HEK293 (cell line): ENCODE data around the gene ZSCAN20.

Experiments used
- CTCF ChIA-PET: fragments of 350-600 bp; formaldehyde crosslinking; extraction: SDS; loops from one replicate; lab custom pipeline; 2021; ENCODE audit warnings: antibody characterized with exemption; lab: Yijun Ruan, JAX
- POLR2A ChIA-PET: fragments of 300-600 bp; formaldehyde crosslinking; extraction: SDS; loops from one replicate; lab custom pipeline; 2020; ENCODE audit warnings: antibody characterized with exemption, inconsistent platforms; lab: Yijun Ruan, JAX
- H3K27ac ChIP-seq: fragments of 200-500 bp; sonication (Bioruptor generic); 2 replicates; pipeline ENCODE4 v1.5.1; 2014; ENCODE audit warnings: low read depth, low read length, control low read depth, inconsistent platforms; ENCODE audit errors: extremely low read depth
- H3K36me3 ChIP-seq, 2 experiments: fragments of 200-500 bp in 1 of 2; sonication (Bioruptor generic) in 1 of 2; 1 replicate in 1 of 2; 2 replicates in 1 of 2; pipeline ENCODE4 v1.5.1; 2014 to 2017; ENCODE audit warnings: inconsistent platforms in 2 of 2, low read length in 2 of 2; ENCODE audit not compliant: control insufficient read depth in 2 of 2, insufficient read depth in 1 of 2
- H3K4me1 ChIP-seq: fragments of 200-500 bp; sonication (Bioruptor generic); 2 replicates; pipeline ENCODE4 v1.5.1; 2014; ENCODE audit warnings: mild to moderate bottlenecking, low read length, inconsistent platforms; ENCODE audit not compliant: control insufficient read depth, insufficient read depth
- H3K4me3 ChIP-seq: 2 replicates; pipeline ENCODE4 v1.5.1; 2011; ENCODE audit warnings: low read depth, mild to moderate bottlenecking, control low read depth, low read length, moderate library complexity
- H3K9me3 ChIP-seq: fragments of 200-500 bp; sonication (Bioruptor generic); 2 replicates; pipeline ENCODE4 v1.5.1; 2014; ENCODE audit warnings: low read depth, low read length, inconsistent platforms; ENCODE audit not compliant: control insufficient read depth, insufficient read depth
- SALL2 ChIP-seq: fragments of 450-650 bp; formaldehyde crosslinking; IDR thresholded peaks from 2 replicates; pipeline ENCODE4 v1.5.0; 2017; ENCODE audit warnings: missing biosample characterization, mild to moderate bottlenecking, missing genetic modification characterization, borderline replicate concordance
- SCRT2 ChIP-seq: fragments of 450-650 bp; formaldehyde crosslinking; IDR thresholded peaks from 2 replicates; pipeline ENCODE4 v1.5.1; 2016; ENCODE audit warnings: missing biosample characterization, missing genetic modification characterization
- SP3 ChIP-seq: fragments of 450-650 bp; formaldehyde crosslinking; IDR thresholded peaks from 2 replicates; pipeline ENCODE4 v1.5.1; 2016; ENCODE audit warnings: missing biosample characterization, missing genetic modification characterization
- SP7 ChIP-seq: fragments of 450-650 bp; formaldehyde crosslinking; IDR thresholded peaks from 2 replicates; pipeline ENCODE4 v1.5.1; 2016; ENCODE audit warnings: missing biosample characterization, missing genetic modification characterization
- TRIM28 ChIP-seq: IDR thresholded peaks from 2 replicates; pipeline ENCODE4 v1.6.1; 2011; ENCODE audit warnings: low read length, control low read depth, borderline replicate concordance
- ZBTB1 ChIP-seq: fragments of 450-650 bp; formaldehyde crosslinking; IDR thresholded peaks from 2 replicates; pipeline ENCODE4 v1.5.1; 2016; ENCODE audit warnings: missing biosample characterization, missing genetic modification characterization
- ZIC2 ChIP-seq: fragments of 450-650 bp; formaldehyde crosslinking; IDR thresholded peaks from 2 replicates; pipeline ENCODE4 v1.5.1; 2016; ENCODE audit warnings: missing biosample characterization, missing genetic modification characterization
- ZNF146 ChIP-seq: fragments of 450-650 bp; formaldehyde crosslinking; IDR thresholded peaks from 2 replicates; pipeline ENCODE4 v1.5.1; 2016; ENCODE audit warnings: missing biosample characterization, missing genetic modification characterization
- ZNF169 ChIP-seq: fragments of 450-650 bp; formaldehyde crosslinking; IDR thresholded peaks from 2 replicates; pipeline ENCODE4 v1.5.1; 2016; ENCODE audit warnings: missing biosample characterization, missing genetic modification characterization
- ZNF239 ChIP-seq: fragments of 450-650 bp; formaldehyde crosslinking; IDR thresholded peaks from 2 replicates; pipeline ENCODE4 v1.5.1; 2016; ENCODE audit warnings: missing biosample characterization, missing genetic modification characterization
- ZNF324 ChIP-seq: fragments of 450-650 bp; formaldehyde crosslinking; IDR thresholded peaks from 2 replicates; pipeline ENCODE4 v1.5.1; 2016; ENCODE audit warnings: missing biosample characterization, missing genetic modification characterization
- ZNF366 ChIP-seq: fragments of 450-650 bp; formaldehyde crosslinking; conservative IDR thresholded peaks from 2 replicates; pipeline ENCODE4 v1.5.1; 2016; ENCODE audit warnings: missing biosample characterization, missing genetic modification characterization
- ZNF529 ChIP-seq: fragments of 450-650 bp; formaldehyde crosslinking; IDR thresholded peaks from 2 replicates; pipeline ENCODE4 v1.5.1; 2017; ENCODE audit warnings: missing genetic modification characterization, missing biosample characterization; ENCODE audit not compliant: insufficient replicate concordance
- ZNF629 ChIP-seq: fragments of 450-650 bp; formaldehyde crosslinking; IDR thresholded peaks from 2 replicates; pipeline ENCODE4 v1.5.1; 2017; ENCODE audit warnings: missing biosample characterization, missing genetic modification characterization
- ZNF660 ChIP-seq: fragments of 450-650 bp; IDR thresholded peaks from 2 replicates; pipeline ENCODE4 v1.5.1; 2018; ENCODE audit warnings: missing biosample characterization, mild to moderate bottlenecking, missing genetic modification characterization
- ZNF664 ChIP-seq: fragments of 450-650 bp; formaldehyde crosslinking; IDR thresholded peaks from 2 replicates; pipeline ENCODE4 v1.5.1; 2016; ENCODE audit warnings: missing biosample characterization, missing genetic modification characterization
- ZNF791 ChIP-seq: fragments of 450-650 bp; formaldehyde crosslinking; IDR thresholded peaks from 2 replicates; pipeline ENCODE4 v1.5.1; 2016; ENCODE audit warnings: missing biosample characterization, missing genetic modification characterization
- TF ChIP-seq, protein P1 (sequence below): fragments of 450-650 bp; formaldehyde crosslinking; optimal IDR thresholded peaks from 2 replicates; pipeline ENCODE3; 2016; ENCODE audit warnings: missing biosample characterization, mild to moderate bottlenecking, missing genetic modification characterization
- TF ChIP-seq, protein P2 (sequence below): fragments of 450-650 bp; formaldehyde crosslinking; IDR thresholded peaks from 2 replicates; pipeline ENCODE4 v1.5.1; 2016; ENCODE audit warnings: missing biosample characterization, missing genetic modification characterization
- TF ChIP-seq, protein P3 (sequence below): fragments of 450-650 bp; formaldehyde crosslinking; IDR thresholded peaks from 2 replicates; pipeline ENCODE4 v1.5.1; 2016; ENCODE audit warnings: missing biosample characterization, missing genetic modification characterization
- TF ChIP-seq, protein P4 (sequence below): fragments of 450-650 bp; formaldehyde crosslinking; IDR thresholded peaks from 2 replicates; pipeline ENCODE4 v1.5.1; 2017; ENCODE audit warnings: missing biosample characterization, missing genetic modification characterization
- TF ChIP-seq, protein P5 (sequence below): fragments of 450-650 bp; formaldehyde crosslinking; IDR thresholded peaks from 2 replicates; pipeline ENCODE4 v1.5.1; 2017; ENCODE audit warnings: missing biosample characterization, missing genetic modification characterization

The ZSCAN20 gene

DNA sequence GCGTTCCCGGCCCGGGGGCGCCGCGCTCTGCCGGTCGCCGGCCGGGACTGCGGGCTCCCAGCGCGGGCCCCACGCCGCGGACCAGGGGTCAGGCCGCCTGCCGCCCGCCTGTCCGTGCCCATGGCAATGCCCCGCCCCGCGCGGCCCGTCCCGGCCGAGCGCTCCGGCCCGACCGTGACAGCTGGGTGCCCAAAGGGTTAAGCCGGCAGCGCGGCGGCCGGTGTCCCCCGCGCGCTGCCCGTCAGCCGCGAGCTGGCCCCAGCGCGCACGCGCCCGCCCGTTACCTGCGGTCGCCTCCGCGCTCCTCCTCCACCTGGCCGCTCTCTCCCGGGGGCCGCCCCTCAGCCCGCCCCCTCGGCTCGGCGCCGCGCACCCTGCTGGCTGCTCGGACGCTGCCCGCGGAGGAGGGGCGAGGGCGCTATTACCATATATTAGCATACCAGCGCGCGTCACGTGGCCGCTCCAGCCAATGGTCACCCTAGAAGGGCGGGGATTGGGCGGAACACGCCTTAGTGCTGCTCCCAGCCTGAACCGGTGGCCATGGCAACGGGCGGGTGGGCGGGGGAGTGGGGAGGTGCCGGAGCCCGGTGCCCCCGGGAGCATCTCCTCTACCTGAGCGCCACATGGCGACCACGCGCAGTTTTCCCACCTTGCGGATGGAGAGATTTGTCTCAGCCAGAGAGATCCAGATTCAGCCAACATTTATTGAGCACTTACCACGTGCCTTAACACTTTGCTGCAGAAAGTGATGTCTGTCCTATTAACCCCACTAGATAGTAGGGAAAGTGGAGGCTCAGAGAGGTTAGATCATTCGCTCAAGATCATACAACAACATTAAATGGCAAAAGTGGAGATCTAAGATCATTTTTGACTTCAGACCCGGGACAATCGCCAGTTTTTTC is 41.5 kb upstream of the ZSCAN20 start, which contains the start of gene PHC2 (continued):
- TF ChIP-seq ZNF664 (tag by site-specific recombination) (peak; percentile 96), ZNF239 (no peak)

DNA sequence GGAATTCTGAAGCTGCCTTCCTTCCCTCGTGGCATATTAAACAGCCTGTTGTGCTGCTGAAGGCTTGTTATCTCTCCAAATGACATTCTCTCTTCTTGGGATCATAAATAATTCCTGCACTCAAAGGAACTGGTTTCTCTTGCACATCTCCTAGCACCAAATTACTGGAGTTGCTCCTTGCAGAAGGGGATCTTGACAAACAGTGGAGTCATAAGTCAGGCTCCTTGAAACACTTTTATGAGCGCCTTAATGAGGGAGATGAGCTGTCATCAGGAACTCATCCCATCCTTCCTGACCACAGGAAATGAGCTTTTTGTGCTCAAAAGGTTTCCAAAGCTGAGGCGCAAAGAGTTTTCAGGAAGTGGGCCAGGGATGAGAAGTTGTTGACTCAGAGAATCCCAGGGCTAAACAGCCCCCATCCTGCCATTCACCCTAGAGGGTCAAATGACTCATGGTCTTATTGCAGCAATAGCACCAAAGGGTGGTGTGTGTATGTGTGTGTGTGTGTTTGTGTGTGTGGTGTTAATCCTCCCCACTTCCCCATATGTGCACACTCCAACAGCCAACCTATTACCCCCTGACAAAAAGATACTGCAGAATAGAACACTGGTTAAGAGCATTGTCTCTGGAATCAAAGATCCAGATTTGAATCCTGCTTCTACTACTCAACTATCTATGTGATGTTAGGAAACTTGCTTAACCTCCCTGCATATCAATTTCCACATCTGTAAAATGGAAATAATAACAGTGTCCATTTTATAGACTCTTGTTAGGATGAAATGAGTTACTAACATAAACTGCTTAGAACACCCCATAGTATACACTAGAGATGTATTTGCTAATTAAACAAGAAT is 38.7 kb upstream of the ZSCAN20 start:
- Histone ChIP-seq H3K9me3 (no peaks in the 10 kb centered on the region), H3K27ac (no peak overlapping the region), H3K4me1 (peaks cover 12% of the 10 kb centered on the region), H3K4me3 (no peak overlapping the region), H3K36me3 (no peaks in the 10 kb centered on the region)
- ChIA-PET CTCF (interaction anchor here (0.7 to 2.0 kb wide), 5 partner anchors 22 to 542 kb away, joined by 3 to 7 read pairs (median 3); no protein-coding TSS in a partner anchor), POLR2A (interaction anchor here (1.1 kb wide), 1 partner anchor 1426 kb away, joined by 3 read pairs; the partner anchor contains the start of gene SMIM12)
- TF ChIP-seq ZBTB1 (tag by site-specific recombination): no peak
- no peak for TF ChIP-seq ZNF529 (tag by site-specific recombination)
- peak; percentile 64 for TF ChIP-seq ZNF366 (tag by site-specific recombination)
- TF ChIP-seq, protein P1, sequence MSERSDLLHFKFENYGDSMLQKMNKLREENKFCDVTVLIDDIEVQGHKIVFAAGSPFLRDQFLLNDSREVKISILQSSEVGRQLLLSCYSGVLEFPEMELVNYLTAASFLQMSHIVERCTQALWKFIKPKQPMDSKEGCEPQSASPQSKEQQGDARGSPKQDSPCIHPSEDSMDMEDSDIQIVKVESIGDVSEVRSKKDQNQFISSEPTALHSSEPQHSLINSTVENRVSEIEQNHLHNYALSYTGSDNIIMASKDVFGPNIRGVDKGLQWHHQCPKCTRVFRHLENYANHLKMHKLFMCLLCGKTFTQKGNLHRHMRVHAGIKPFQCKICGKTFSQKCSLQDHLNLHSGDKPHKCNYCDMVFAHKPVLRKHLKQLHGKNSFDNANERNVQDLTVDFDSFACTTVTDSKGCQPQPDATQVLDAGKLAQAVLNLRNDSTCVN (tag by site-specific recombination): no peak
- TF ChIP-seq, protein P2, sequence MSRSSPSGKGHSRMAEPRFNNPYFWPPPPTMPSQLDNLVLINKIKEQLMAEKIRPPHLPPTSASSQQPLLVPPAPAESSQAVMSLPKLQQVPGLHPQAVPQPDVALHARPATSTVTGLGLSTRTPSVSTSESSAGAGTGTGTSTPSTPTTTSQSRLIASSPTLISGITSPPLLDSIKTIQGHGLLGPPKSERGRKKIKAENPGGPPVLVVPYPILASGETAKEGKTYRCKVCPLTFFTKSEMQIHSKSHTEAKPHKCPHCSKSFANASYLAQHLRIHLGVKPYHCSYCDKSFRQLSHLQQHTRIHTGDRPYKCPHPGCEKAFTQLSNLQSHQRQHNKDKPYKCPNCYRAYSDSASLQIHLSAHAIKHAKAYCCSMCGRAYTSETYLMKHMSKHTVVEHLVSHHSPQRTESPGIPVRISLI (tag by site-specific recombination): no peak
- TF ChIP-seq SALL2 (tag by site-specific recombination): 0 out of 2 replicates have a peak, but pooled peaks have one; percentile 80
- peak; percentile 76 for TF ChIP-seq ZNF629 (tag by site-specific recombination)
- peak; percentile 62 for TF ChIP-seq ZIC2
- no peak for TF ChIP-seq SCRT2
- TF ChIP-seq ZNF791 (tag by site-specific recombination): 0 out of 2 replicates have a peak, but pooled peaks have one; percentile 13
- TF ChIP-seq ZNF660 (tag by site-specific recombination): peak; percentile 84; the same call in 1 of the 2 replicates
- no peak for TF ChIP-seq ZNF169 (tag by site-specific recombination)
- TF ChIP-seq ZNF146: no peak
- TF ChIP-seq, protein P3, sequence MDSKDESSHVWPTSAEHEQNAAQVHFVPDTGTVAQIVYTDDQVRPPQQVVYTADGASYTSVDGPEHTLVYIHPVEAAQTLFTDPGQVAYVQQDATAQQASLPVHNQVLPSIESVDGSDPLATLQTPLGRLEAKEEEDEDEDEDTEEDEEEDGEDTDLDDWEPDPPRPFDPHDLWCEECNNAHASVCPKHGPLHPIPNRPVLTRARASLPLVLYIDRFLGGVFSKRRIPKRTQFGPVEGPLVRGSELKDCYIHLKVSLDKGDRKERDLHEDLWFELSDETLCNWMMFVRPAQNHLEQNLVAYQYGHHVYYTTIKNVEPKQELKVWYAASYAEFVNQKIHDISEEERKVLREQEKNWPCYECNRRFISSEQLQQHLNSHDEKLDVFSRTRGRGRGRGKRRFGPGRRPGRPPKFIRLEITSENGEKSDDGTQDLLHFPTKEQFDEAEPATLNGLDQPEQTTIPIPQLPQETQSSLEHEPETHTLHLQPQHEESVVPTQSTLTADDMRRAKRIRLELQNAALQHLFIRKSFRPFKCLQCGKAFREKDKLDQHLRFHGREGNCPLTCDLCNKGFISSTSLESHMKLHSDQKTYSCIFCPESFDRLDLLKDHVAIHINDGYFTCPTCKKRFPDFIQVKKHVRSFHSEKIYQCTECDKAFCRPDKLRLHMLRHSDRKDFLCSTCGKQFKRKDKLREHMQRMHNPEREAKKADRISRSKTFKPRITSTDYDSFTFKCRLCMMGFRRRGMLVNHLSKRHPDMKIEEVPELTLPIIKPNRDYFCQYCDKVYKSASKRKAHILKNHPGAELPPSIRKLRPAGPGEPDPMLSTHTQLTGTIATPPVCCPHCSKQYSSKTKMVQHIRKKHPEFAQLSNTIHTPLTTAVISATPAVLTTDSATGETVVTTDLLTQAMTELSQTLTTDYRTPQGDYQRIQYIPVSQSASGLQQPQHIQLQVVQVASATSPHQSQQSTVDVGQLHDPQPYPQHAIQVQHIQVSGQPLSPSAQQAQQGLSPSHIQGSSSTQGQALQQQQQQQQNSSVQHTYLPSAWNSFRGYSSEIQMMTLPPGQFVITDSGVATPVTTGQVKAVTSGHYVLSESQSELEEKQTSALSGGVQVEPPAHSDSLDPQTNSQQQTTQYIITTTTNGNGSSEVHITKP (tag by site-specific recombination): no peak
- peak; percentile 94 for TF ChIP-seq SP7 (tag by site-specific recombination)
- TF ChIP-seq, protein P4, sequence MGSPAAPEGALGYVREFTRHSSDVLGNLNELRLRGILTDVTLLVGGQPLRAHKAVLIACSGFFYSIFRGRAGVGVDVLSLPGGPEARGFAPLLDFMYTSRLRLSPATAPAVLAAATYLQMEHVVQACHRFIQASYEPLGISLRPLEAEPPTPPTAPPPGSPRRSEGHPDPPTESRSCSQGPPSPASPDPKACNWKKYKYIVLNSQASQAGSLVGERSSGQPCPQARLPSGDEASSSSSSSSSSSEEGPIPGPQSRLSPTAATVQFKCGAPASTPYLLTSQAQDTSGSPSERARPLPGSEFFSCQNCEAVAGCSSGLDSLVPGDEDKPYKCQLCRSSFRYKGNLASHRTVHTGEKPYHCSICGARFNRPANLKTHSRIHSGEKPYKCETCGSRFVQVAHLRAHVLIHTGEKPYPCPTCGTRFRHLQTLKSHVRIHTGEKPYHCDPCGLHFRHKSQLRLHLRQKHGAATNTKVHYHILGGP (tag by site-specific recombination): 0 out of 2 replicates have a peak, but pooled peaks have one; percentile 23
- peak; percentile 92 for TF ChIP-seq ZNF324
- 0 out of 2 replicates have a peak, but pooled peaks have one; percentile 24 for TF ChIP-seq SP3 (tag by site-specific recombination)
- TF ChIP-seq, protein P5, sequence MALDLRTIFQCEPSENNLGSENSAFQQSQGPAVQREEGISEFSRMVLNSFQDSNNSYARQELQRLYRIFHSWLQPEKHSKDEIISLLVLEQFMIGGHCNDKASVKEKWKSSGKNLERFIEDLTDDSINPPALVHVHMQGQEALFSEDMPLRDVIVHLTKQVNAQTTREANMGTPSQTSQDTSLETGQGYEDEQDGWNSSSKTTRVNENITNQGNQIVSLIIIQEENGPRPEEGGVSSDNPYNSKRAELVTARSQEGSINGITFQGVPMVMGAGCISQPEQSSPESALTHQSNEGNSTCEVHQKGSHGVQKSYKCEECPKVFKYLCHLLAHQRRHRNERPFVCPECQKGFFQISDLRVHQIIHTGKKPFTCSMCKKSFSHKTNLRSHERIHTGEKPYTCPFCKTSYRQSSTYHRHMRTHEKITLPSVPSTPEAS (tag by site-specific recombination): peak; percentile 78
- TF ChIP-seq TRIM28: peak; percentile 46; the same call in 1 of the 2 replicates
